OCI-LY3 (cell line): ENCODE data around the gene CYP4A22.

ENCODE experiments used
- H2AFZ ChIP-seq: fragments of 200-600, 300-600 bp; shearing (Covaris generic); 2 replicates; pipeline ENCODE4 v1.6.0; 2014; ENCODE audit warnings: antibody characterized with exemption, low read depth, low read length
- H3K27ac ChIP-seq: fragments of 200-600, 300-600 bp; sonication (generic); 2 replicates; pipeline ENCODE4 v1.5.1; 2014; ENCODE audit warnings: mild to moderate bottlenecking, low read length, moderate library complexity, mixed read lengths
- H3K27me3 ChIP-seq: fragments of 200-600, 300-600 bp; sonication (generic); 2 replicates; pipeline ENCODE4 v1.6.1; 2014; ENCODE audit warnings: low read depth, low read length, mixed read lengths
- H3K36me3 ChIP-seq: fragments of 200-600, 300-600 bp; sonication (generic); replicated peaks from 2 replicates; pipeline ENCODE3; 2014; ENCODE audit warnings: low read depth, low read length, mixed read lengths
- H3K4me1 ChIP-seq: fragments of 300-600, 200-600 bp; sonication (generic); 2 replicates; pipeline ENCODE4 v1.6.1; 2014; ENCODE audit warnings: low read length, mixed read lengths
- H3K4me2 ChIP-seq: fragments of 200-600, 300-600 bp; sonication (generic); 2 replicates; pipeline ENCODE4 v1.6.1; 2014; ENCODE audit warnings: low read length, mixed read lengths
- H3K4me3 ChIP-seq: fragments of 300-600, 200-600 bp; sonication (generic); 2 replicates; pipeline ENCODE4 v1.5.1; 2014; ENCODE audit warnings: antibody characterized with exemption, mild to moderate bottlenecking, low read length, moderate library complexity
- H3K79me2 ChIP-seq: fragments of 300-600, 200-600 bp; shearing (Covaris generic); 2 replicates; pipeline ENCODE4 v1.6.1; 2014; ENCODE audit warnings: mild to moderate bottlenecking, low read length, mixed read lengths
- H3K9ac ChIP-seq: fragments of 300-600, 200-600 bp; shearing (Covaris generic); 2 replicates; pipeline ENCODE4 v1.6.0; 2014; ENCODE audit warnings: mild to moderate bottlenecking, low read length, moderate library complexity
- H3K9me3 ChIP-seq: fragments of 200-600, 300-600 bp; shearing (Covaris generic); 2 replicates; pipeline ENCODE4 v1.6.1; 2014; ENCODE audit warnings: low read length, mixed read lengths; ENCODE audit not compliant: insufficient read depth
- H4K20me1 ChIP-seq: fragments of 200-600, 300-600 bp; sonication (generic); 2 replicates; pipeline ENCODE4 v1.6.1; 2016; ENCODE audit warnings: low read length, mixed read lengths; ENCODE audit not compliant: insufficient read depth
- EZH2phosphoT487 ChIP-seq: fragments of 200-600 bp; shearing (Covaris generic); IDR thresholded peaks from 2 replicates; pipeline ENCODE4 v1.6.1; 2018; ENCODE audit warnings: antibody characterized with exemption, mixed run types, low read depth
- TF ChIP-seq, protein P1 (sequence below): fragments of 200-600, 300-600 bp; sonication (generic); IDR thresholded peaks from 2 replicates; pipeline ENCODE4 v1.5.1; 2014; ENCODE audit warnings: antibody characterized with exemption, low read length, low read depth

Gene CYP4A22

GRCh38 chr1:47161298-47162040 is 24.2 kb downstream of the CYP4A22 start:
- H3K4me3 ChIP-seq = no peak overlapping the region
- H3K4me2 ChIP-seq = no peak overlapping the region
- H4K20me1 ChIP-seq = no peaks in the 10 kb centered on the region
- TF ChIP-seq, protein P1, sequence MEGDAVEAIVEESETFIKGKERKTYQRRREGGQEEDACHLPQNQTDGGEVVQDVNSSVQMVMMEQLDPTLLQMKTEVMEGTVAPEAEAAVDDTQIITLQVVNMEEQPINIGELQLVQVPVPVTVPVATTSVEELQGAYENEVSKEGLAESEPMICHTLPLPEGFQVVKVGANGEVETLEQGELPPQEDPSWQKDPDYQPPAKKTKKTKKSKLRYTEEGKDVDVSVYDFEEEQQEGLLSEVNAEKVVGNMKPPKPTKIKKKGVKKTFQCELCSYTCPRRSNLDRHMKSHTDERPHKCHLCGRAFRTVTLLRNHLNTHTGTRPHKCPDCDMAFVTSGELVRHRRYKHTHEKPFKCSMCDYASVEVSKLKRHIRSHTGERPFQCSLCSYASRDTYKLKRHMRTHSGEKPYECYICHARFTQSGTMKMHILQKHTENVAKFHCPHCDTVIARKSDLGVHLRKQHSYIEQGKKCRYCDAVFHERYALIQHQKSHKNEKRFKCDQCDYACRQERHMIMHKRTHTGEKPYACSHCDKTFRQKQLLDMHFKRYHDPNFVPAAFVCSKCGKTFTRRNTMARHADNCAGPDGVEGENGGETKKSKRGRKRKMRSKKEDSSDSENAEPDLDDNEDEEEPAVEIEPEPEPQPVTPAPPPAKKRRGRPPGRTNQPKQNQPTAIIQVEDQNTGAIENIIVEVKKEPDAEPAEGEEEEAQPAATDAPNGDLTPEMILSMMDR = no peak
- H3K4me1 ChIP-seq = no peaks in the 10 kb centered on the region
- H3K9ac ChIP-seq = no peak overlapping the region
- no peaks in the 10 kb centered on the region for H3K79me2 ChIP-seq
- H3K36me3 ChIP-seq = no peaks in the 10 kb centered on the region
- no peak overlapping the region for H3K27ac ChIP-seq
- no peaks in the 10 kb centered on the region for H3K27me3 ChIP-seq
- H3K9me3 ChIP-seq = no peaks in the 10 kb centered on the region
- H2AFZ ChIP-seq = no peak overlapping the region

GRCh38 chr1:47164552-47164951 is 27.3 kb downstream of the CYP4A22 start:
- Histone ChIP-seq H3K36me3 (no peaks in the 10 kb centered on the region), H3K4me2 (no peak overlapping the region), H2AFZ (no peak overlapping the region), H3K27ac (no peak overlapping the region), H4K20me1 (no peaks in the 10 kb centered on the region), H3K79me2 (no peaks in the 10 kb centered on the region), H3K4me1 (no peaks in the 10 kb centered on the region), H3K27me3 (no peaks in the 10 kb centered on the region), H3K9ac (no peak overlapping the region), H3K9me3 (no peaks in the 10 kb centered on the region), H3K4me3 (no peak overlapping the region)
- TF ChIP-seq, protein P1 = no peak
- no peak for TF ChIP-seq EZH2phosphoT487

GRCh38 chr1:47172782-47173181 is 35.5 kb downstream of the CYP4A22 start:
- no peaks in the 10 kb centered on the region for H3K27me3 ChIP-seq
- no peaks in the 10 kb centered on the region for H3K9me3 ChIP-seq
- no peaks in the 10 kb centered on the region for H3K79me2 ChIP-seq
- H3K4me1 ChIP-seq = no peaks in the 10 kb centered on the region
- H3K27ac ChIP-seq = no peak overlapping the region
- H4K20me1 ChIP-seq = no peaks in the 10 kb centered on the region
- H2AFZ ChIP-seq = no peak overlapping the region
- no peaks in the 10 kb centered on the region for H3K36me3 ChIP-seq
- H3K4me3 ChIP-seq = no peak overlapping the region
- H3K4me2 ChIP-seq = no peak overlapping the region
- no peak overlapping the region for H3K9ac ChIP-seq
- TF ChIP-seq, protein P1 = no peak
- TF ChIP-seq EZH2phosphoT487 = no peak

DNA sequence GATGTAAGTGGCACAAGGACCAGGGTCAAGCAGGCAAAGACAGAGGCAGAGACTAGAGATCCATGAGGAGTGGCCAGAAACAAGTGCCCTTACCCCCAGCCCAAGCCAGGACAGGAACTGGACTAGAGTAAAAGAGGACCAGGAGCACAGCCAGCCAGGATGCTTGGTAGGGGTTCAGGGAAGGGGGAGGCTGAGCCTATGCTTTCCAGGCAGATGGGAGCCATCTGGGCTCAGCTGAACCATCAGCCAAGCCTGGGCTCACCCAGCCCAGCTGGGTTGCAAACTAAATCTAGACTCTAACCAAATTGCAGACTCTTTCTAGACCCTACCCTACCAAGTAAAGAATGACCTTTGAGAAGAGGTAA is 37.4 kb downstream of the CYP4A22 start:
- Histone ChIP-seq H3K9ac (no peak overlapping the region), H3K36me3 (no peaks in the 10 kb centered on the region), H4K20me1 (no peaks in the 10 kb centered on the region), H3K27me3 (no peaks in the 10 kb centered on the region), H3K4me3 (no peak overlapping the region), H3K9me3 (no peaks in the 10 kb centered on the region), H3K27ac (no peak overlapping the region), H3K4me2 (no peak overlapping the region), H2AFZ (no peak overlapping the region), H3K4me1 (peaks cover 4% of the 10 kb centered on the region; the same call in 1 of the 2 replicates), H3K79me2 (no peaks in the 10 kb centered on the region)
- no peak for TF ChIP-seq EZH2phosphoT487
- TF ChIP-seq, protein P1 = no peak
